ENCODE data around the gene UBR1.
"Not testable (repeated sequence)": the region's sequence is repeated elsewhere in the genome, so short reads cannot be mapped to it uniquely, and the experiment has no call there.

UBR1 gene

DNA sequence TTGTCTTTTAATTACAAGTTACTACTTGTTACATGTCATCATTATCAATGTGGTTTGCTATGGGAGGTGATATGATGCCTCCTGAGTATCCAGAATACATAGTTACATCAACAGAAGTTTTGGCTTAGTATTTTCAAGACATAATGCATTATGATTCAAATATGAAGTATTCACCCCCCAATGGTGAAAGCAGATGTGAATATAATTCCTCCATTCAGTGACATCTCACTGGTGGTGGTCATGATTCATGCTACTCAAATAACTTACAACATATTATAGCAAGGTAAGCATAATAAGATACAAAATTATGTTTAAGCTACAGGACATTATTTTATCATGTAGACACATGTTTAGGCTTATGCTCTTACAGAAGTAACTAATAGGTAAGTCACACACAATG, 150.3 kb downstream of the UBR1 start:
- Histone ChIP-seq H3K27me3 (ENCODE audit: insufficient read depth, poor library complexity, severe bottlenecking) (no peaks in the 10 kb centered on the region), H3K4me3 (replicated peaks; ENCODE audit: insufficient read depth, low read length) (no peak overlapping the region), H3K27ac (replicated peaks) (no peak overlapping the region)
- DNase-seq (ENCODE audit: low read depth in 1 of 2, low spot score in 1 of 2), result no peak
- no peak for TF ChIP-seq REST (IDR thresholded peaks at IDR 0.05; ENCODE audit: insufficient replicate concordance, low read depth)
- TF ChIP-seq GABPA (IDR thresholded peaks at IDR 0.05; ENCODE audit: low read depth), result no peak
- no peak for TF ChIP-seq CTCF (IDR thresholded peaks at IDR 0.05; ENCODE audit: insufficient read depth, low read length)
- TF ChIP-seq POLR2AphosphoS5 (IDR thresholded peaks at IDR 0.05; ENCODE audit: low read depth), result no peak
- no peak for TF ChIP-seq SPI1 (IDR thresholded peaks at IDR 0.05; ENCODE audit: borderline replicate concordance, low read depth)

DNA sequence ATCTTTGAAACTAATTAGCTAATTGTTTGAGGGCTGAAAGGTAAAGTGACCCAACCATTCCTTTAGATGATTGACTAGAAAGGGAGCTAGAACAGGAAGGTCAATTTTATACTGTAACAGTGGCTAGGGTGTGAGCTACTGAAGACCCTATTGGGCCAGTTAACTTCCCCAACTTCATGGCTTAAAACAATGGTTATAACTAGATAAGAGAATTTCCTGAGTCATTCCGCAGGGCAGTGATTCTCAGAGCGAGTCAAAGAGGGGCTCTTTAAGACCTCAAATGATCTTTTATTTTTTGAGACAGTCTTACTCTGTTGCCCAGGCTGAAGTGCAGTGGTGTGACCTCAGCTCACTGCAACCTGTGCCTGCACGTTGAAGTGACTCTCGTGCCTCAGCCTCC, 151.5 kb downstream of the UBR1 start:
- DNase-seq (ENCODE audit: low read depth in 1 of 2, low spot score in 1 of 2), result no peak
- Histone ChIP-seq H3K4me3 (replicated peaks; ENCODE audit: insufficient read depth, low read length) (no peak overlapping the region), H3K27me3 (ENCODE audit: insufficient read depth, poor library complexity, severe bottlenecking) (no peaks in the 10 kb centered on the region), H3K27ac (replicated peaks) (no peak overlapping the region)
- TF ChIP-seq REST (IDR thresholded peaks at IDR 0.05; ENCODE audit: insufficient replicate concordance, low read depth) (no peak), POLR2AphosphoS5 (IDR thresholded peaks at IDR 0.05; ENCODE audit: low read depth) (no peak), GABPA (IDR thresholded peaks at IDR 0.05; ENCODE audit: low read depth) (no peak), CTCF (IDR thresholded peaks at IDR 0.05; ENCODE audit: insufficient read depth, low read length) (no peak), SPI1 (IDR thresholded peaks at IDR 0.05; ENCODE audit: borderline replicate concordance, low read depth) (no peak)

GRCh38 chr15:42948898-42949297, 156.9 kb downstream of the UBR1 start:
- H3K4me3 ChIP-seq (replicated peaks; ENCODE audit: insufficient read depth, low read length); DNase-seq (ENCODE audit: low read depth in 1 of 2, low spot score in 1 of 2); H3K27me3 ChIP-seq (ENCODE audit: insufficient read depth, poor library complexity, severe bottlenecking); H3K27ac ChIP-seq (replicated peaks): not testable (repeated sequence)

- Histone ChIP-seq H3K27ac (replicated peaks) (no peak overlapping the region), H3K4me3 (replicated peaks; ENCODE audit: insufficient read depth, low read length) (no peak overlapping the region)
- TF ChIP-seq GABPA (IDR thresholded peaks at IDR 0.05; ENCODE audit: low read depth) (no peak), POLR2AphosphoS5 (IDR thresholded peaks at IDR 0.05; ENCODE audit: low read depth) (no peak), CTCF (IDR thresholded peaks at IDR 0.05; ENCODE audit: insufficient read depth, low read length) (no peak), REST (IDR thresholded peaks at IDR 0.05; ENCODE audit: insufficient replicate concordance, low read depth) (no peak), SPI1 (IDR thresholded peaks at IDR 0.05; ENCODE audit: borderline replicate concordance, low read depth) (no peak)
Observed at GRCh38 chr15:42940527-42940926, 165.3 kb downstream of the UBR1 start.

More at GRCh38 chr15:42940527-42940926, 165.3 kb downstream of the UBR1 start:
- no peaks in the 10 kb centered on the region for H3K27me3 ChIP-seq (ENCODE audit: insufficient read depth, poor library complexity, severe bottlenecking)
- DNase-seq (ENCODE audit: low read depth in 1 of 2, low spot score in 1 of 2), result no peak
